Hippocampal formation (tissue), 2 donors: Measurements from ENCODE around the gene SRMS.
"Not testable (repeated sequence)": the region's sequence is repeated elsewhere in the genome, so short reads cannot be mapped to it uniquely, and the experiment has no call there.

Experiments used
- DNase-seq, 2 donors: peaks; one replicate each; lab custom pipeline; 2025; lab: John Stamatoyannopoulos, UW

Gene SRMS

GRCh38 chr20:63579017-63579694 lies 31.6 kb upstream of the SRMS start:
- no peak for DNase-seq

- DNase-seq = no peak
Observed at GRCh38 chr20:63578224-63579016, 30.9 kb upstream of the SRMS start.

GRCh38 chr20:63577317-63577894 lies 29.9 kb upstream of the SRMS start:
- DNase-seq = peak in 1 of 2 donors; percentile 41

GRCh38 chr20:63576311-63576710 lies 28.8 kb upstream of the SRMS start:
- DNase-seq = no peak

- DNase-seq = no peak
Observed at GRCh38 chr20:63574829-63575743, 27.5 kb upstream of the SRMS start.

- peak in 1 of 2 donors; percentile 43 for DNase-seq
Observed at GRCh38 chr20:63574156-63574828, 26.7 kb upstream of the SRMS start, which contains the start of gene HELZ2. Gene HELZ2, minus strand, starts transcription at chr20:63574239. Its CDS starts 1,854 bp downstream, at chr20:63572385.

GRCh38 chr20:63573647-63574131 lies 26.1 kb upstream of the SRMS start:
- DNase-seq = no peak

GRCh38 chr20:63572788-63573646 lies 25.5 kb upstream of the SRMS start:
- DNase-seq = no peak

- no peak for DNase-seq
Observed at GRCh38 chr20:63572071-63572787, 24.7 kb upstream of the SRMS start.

- DNase-seq = not testable (repeated sequence)
Observed at GRCh38 chr20:63571087-63571478, 23.5 kb upstream of the SRMS start.

GRCh38 chr20:63570281-63571086 lies 22.9 kb upstream of the SRMS start:
- DNase-seq = no peak

- no peak for DNase-seq
Observed at GRCh38 chr20:63568986-63569949, 21.7 kb upstream of the SRMS start.

- no peak for DNase-seq
Observed at GRCh38 chr20:63568170-63568981, 20.8 kb upstream of the SRMS start.

GRCh38 chr20:63567386-63568169 lies 20.0 kb upstream of the SRMS start:
- DNase-seq = no peak

- no peak for DNase-seq
Observed at GRCh38 chr20:63567136-63567385, 19.5 kb upstream of the SRMS start.
